PC-3 (cell line): ENCODE results near the gene RPRM.

ENCODE experiments used
- EZH2 ChIP-seq: fragments of 300-600 bp; sonication (generic); IDR thresholded peaks from one replicate; pipeline ENCODE4 v1.6.1; 2017; ENCODE audit warnings: antibody characterized with exemption, mild to moderate bottlenecking, low read length; ENCODE audit not compliant: unreplicated experiment
- EZH2phosphoT487 ChIP-seq: fragments of 300-600 bp; sonication (generic); IDR thresholded peaks from 2 replicates; pipeline ENCODE4 v1.6.1; 2018; ENCODE audit warnings: mild to moderate bottlenecking, antibody characterized with exemption, low read length, borderline replicate concordance
- TF ChIP-seq, protein P1 (sequence below): fragments of 300-600 bp; sonication (generic); conservative IDR thresholded peaks from 2 replicates; pipeline ENCODE4 v1.5.1; 2017; ENCODE audit warnings: antibody characterized with exemption, low read depth, mild to moderate bottlenecking, low read length

DNA sequence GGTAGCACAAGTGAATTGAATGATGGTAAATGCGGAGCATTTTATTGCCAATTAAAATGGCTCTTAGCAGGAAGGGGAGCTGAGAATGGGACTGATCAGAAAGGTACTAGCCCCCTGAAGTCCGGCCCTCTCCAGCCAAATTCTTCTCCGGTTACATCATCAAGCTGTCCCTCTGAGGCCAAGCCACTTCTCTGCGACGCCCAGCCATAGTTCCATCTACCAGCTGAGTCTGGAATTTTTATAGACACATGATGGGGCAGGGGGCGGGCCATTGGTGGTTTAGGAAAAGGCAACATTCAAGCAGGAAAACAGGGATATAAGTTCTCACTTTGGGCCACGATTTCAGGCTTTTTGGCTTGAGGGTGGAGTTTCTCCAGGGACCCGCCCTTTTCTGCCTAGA lies 22.7 kb downstream of the RPRM start:
- TF ChIP-seq EZH2 (no peak), EZH2phosphoT487 (no peak)
- TF ChIP-seq, protein P1, sequence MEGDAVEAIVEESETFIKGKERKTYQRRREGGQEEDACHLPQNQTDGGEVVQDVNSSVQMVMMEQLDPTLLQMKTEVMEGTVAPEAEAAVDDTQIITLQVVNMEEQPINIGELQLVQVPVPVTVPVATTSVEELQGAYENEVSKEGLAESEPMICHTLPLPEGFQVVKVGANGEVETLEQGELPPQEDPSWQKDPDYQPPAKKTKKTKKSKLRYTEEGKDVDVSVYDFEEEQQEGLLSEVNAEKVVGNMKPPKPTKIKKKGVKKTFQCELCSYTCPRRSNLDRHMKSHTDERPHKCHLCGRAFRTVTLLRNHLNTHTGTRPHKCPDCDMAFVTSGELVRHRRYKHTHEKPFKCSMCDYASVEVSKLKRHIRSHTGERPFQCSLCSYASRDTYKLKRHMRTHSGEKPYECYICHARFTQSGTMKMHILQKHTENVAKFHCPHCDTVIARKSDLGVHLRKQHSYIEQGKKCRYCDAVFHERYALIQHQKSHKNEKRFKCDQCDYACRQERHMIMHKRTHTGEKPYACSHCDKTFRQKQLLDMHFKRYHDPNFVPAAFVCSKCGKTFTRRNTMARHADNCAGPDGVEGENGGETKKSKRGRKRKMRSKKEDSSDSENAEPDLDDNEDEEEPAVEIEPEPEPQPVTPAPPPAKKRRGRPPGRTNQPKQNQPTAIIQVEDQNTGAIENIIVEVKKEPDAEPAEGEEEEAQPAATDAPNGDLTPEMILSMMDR = no peak
